Hepatocyte (in vitro differentiated cells): Measurements from ENCODE around the gene ATRAID.

Experiments
- CTCF ChIP-seq: fragments of 200-600 bp; sonication (generic); IDR thresholded peaks from 2 replicates; pipeline ENCODE4 v1.5.1; 2016; ENCODE audit warnings: antibody characterized with exemption, mild to moderate bottlenecking; ENCODE audit not compliant: poor library complexity
- EZH2 ChIP-seq: fragments of 200-600 bp; sonication (generic); IDR thresholded peaks from 2 replicates; pipeline ENCODE4 v1.6.1; 2016; ENCODE audit warnings: antibody characterized with exemption, mild to moderate bottlenecking, borderline replicate concordance
- EZH2phosphoT487 ChIP-seq: fragments of 200-600 bp; sonication (generic); IDR thresholded peaks from one replicate; pipeline ENCODE4 v1.6.1; 2018; ENCODE audit warnings: antibody characterized with exemption, mild to moderate bottlenecking, low read depth, moderate library complexity; ENCODE audit not compliant: unreplicated experiment, severe bottlenecking

- TF ChIP-seq CTCF (peak; percentile 61), EZH2phosphoT487 (no peak), EZH2 (no peak)
These were observed 38.2 kb downstream of the ATRAID start for GRCh38 chr2:27249891-27250651.
